NCI-H1417 treated with DMSO at 0.1 percent for 48 hours (cell line): ENCODE measurements around the gene TMPRSS13.

Experiments used
- DNase-seq: peaks from one replicate; lab custom pipeline; 2025; lab: John Stamatoyannopoulos, UW

Gene TMPRSS13

DNA sequence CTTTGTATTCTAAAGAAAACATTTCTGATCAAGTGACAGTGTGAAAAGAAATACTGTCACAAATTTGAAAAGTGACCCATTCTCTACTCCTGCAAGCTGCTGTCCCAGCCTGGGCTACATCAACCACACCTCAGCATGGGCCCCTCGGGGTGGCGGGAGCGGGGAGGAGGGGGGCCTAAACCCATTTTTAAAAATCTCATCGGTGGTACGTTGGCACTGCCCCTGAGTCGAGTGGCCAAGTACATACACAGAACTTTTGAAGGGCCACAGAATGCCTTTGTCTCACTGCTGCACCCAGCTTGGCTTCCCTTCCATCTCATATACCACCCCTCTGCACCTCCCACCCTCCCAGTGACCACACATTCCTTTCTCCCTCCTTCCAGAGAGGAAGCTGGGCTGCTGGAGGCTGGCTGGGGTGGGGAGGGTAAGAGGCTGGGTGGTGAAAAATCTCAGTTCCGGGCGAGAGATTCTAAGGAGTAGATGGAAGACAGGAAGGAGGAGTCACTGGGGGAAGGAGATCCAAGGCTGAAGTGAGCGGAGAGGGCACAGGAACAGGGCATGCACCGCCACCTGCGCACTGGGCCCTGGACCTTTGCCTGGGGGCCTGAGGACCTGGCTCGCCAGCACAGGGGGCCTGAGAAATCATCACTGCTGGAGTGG, 73.9 kb downstream of the TMPRSS13 start:
- no peak for DNase-seq

DNA sequence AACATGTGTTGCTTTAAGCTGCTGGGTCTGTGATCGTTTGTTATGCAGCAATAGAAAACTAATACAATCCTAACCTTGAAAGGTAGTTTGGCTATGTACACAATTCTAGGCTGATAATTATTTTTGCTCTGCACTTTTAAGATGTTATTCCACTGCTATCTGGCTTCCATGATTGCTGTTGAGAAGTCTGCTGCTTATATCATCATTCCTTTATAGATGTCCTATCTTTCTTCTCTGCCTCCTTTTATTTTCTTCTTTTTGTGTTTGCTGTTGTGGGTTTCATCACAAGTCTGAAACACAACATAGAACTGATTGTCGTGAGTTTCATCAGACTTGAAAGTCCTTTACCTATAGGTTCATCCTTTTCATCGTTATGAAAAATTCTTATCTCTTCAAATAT, 76.9 kb downstream of the TMPRSS13 start:
- no peak for DNase-seq

DNA sequence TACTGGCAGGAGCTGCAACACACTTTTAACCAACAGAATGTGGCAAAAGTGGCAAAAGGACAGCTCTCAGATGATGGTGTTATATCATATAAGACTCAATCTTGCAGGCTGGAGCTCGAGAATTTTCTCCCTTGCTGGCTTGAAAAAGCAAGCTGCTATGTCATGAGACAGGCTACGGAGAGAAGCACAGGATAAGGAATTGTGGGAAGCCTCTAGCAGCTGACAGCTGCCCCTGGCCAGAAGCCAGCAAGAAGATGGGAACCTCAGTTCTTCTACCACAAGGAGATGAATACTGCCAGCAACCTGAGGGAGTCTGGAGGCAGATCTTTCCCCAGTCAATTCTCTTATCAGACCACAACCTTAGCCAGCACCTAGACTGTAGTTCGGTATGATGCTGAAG, 77.3 kb downstream of the TMPRSS13 start:
- no peak for DNase-seq

DNA sequence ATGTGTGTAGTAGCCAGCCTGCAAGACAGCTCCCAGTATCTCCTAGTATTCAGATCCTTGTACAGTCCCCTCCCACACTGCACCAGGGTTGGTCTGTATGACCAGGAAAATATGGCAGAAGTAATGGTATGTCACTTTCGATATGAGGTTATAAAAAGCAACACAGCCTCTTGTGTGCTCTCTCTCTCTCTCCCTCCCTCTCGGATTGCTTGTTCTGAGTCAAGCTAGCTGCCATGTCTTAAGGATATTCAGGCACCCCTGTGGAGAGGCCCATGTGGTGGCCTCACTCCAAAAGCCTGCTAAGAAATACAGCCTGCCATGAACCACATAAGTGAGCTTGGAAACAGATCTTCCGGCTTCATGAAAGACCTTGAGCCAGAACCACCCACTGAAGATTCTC, 78.1 kb downstream of the TMPRSS13 start:
- DNase-seq, result no peak
